A673 (cell line): ENCODE measurements around the gene ARHGAP15.

Experiments used
- EZH2 ChIP-seq: fragments of 200-600 bp; sonication (generic); IDR thresholded peaks from 2 replicates; pipeline ENCODE4 v1.6.1; 2017; ENCODE audit warnings: borderline replicate concordance, low read depth, mild to moderate bottlenecking, mixed read lengths, antibody characterized with exemption, low read length; ENCODE audit not compliant: poor library complexity, severe bottlenecking
- TF ChIP-seq, protein P1 (sequence below): fragments of 300-800, 200-600 bp; sonication (generic); conservative IDR thresholded peaks from 2 replicates; pipeline ENCODE4 v1.5.1; 2017; ENCODE audit warnings: low read depth, mild to moderate bottlenecking, antibody characterized with exemption, low read length, moderate library complexity, mixed read lengths

DNA sequence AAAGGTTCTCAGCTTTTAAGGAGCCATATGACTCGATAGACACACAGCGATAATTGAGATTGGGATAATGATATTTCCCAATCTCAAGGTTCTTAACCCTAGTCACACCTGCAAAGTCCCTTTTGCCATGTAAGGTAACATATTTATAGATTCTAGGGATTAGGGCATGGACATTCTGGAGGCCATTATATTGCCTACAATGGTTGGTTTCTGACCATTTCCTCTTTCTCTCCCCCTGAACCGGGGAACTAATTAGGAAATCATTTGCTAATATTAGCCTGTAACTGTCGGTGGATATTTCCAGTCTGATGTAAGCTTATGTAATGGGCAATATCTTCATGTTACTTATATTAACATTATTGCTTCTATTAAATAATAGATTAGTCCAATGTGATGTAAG lies 40.8 kb upstream of the ARHGAP15 start:
- TF ChIP-seq, protein P1, sequence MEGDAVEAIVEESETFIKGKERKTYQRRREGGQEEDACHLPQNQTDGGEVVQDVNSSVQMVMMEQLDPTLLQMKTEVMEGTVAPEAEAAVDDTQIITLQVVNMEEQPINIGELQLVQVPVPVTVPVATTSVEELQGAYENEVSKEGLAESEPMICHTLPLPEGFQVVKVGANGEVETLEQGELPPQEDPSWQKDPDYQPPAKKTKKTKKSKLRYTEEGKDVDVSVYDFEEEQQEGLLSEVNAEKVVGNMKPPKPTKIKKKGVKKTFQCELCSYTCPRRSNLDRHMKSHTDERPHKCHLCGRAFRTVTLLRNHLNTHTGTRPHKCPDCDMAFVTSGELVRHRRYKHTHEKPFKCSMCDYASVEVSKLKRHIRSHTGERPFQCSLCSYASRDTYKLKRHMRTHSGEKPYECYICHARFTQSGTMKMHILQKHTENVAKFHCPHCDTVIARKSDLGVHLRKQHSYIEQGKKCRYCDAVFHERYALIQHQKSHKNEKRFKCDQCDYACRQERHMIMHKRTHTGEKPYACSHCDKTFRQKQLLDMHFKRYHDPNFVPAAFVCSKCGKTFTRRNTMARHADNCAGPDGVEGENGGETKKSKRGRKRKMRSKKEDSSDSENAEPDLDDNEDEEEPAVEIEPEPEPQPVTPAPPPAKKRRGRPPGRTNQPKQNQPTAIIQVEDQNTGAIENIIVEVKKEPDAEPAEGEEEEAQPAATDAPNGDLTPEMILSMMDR = no peak
- TF ChIP-seq EZH2 = no peak
